A673 (cell line): ENCODE results near the gene NELL1.

Source experiments
- EZH2 ChIP-seq: fragments of 200-600 bp; sonication (generic); IDR thresholded peaks from 2 replicates; pipeline ENCODE4 v1.6.1; 2017; ENCODE audit warnings: borderline replicate concordance, low read depth, mild to moderate bottlenecking, mixed read lengths, antibody characterized with exemption, low read length; ENCODE audit not compliant: poor library complexity, severe bottlenecking
- TF ChIP-seq, protein P1 (sequence below): fragments of 300-800, 200-600 bp; sonication (generic); conservative IDR thresholded peaks from 2 replicates; pipeline ENCODE4 v1.5.1; 2017; ENCODE audit warnings: low read depth, mild to moderate bottlenecking, antibody characterized with exemption, low read length, moderate library complexity, mixed read lengths

GRCh38 chr11:20639688-20640087 is 29.7 kb upstream of the NELL1 start:
- TF ChIP-seq, protein P1, sequence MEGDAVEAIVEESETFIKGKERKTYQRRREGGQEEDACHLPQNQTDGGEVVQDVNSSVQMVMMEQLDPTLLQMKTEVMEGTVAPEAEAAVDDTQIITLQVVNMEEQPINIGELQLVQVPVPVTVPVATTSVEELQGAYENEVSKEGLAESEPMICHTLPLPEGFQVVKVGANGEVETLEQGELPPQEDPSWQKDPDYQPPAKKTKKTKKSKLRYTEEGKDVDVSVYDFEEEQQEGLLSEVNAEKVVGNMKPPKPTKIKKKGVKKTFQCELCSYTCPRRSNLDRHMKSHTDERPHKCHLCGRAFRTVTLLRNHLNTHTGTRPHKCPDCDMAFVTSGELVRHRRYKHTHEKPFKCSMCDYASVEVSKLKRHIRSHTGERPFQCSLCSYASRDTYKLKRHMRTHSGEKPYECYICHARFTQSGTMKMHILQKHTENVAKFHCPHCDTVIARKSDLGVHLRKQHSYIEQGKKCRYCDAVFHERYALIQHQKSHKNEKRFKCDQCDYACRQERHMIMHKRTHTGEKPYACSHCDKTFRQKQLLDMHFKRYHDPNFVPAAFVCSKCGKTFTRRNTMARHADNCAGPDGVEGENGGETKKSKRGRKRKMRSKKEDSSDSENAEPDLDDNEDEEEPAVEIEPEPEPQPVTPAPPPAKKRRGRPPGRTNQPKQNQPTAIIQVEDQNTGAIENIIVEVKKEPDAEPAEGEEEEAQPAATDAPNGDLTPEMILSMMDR: no peak
- no peak for TF ChIP-seq EZH2
